Mesothelial cell of epicardium (in vitro differentiated cells): ENCODE results near the gene ANKRD65. TPM values are rescaled to one million over a fixed set of nuclear protein-coding genes. Genes with fewer than 3 reads are reported as not detected.
"Not testable (repeated sequence)": the region's sequence is repeated elsewhere in the genome, so short reads cannot be mapped to it uniquely, and the experiment has no call there.

Experiments
- DNase-seq, 2 experiments: peaks; one replicate each; pipeline ENCODE4 v3.0.0; 2021; ENCODE audit warnings: low spot score in 2 of 2; ENCODE audit not compliant: unreplicated experiment in 2 of 2
- H3K27ac Mint-ChIP-seq: 2 replicates; pipeline ENCODE4 v1.8.0; 2021; ENCODE audit warnings: mixed read lengths
- H3K27me3 Mint-ChIP-seq: 2 replicates; pipeline ENCODE4 v1.8.0; 2021; ENCODE audit warnings: low read depth, mixed read lengths
- H3K36me3 Mint-ChIP-seq: 2 replicates; pipeline ENCODE4 v1.8.0; 2021; ENCODE audit warnings: mixed read lengths
- H3K4me1 Mint-ChIP-seq: 2 replicates; pipeline ENCODE4 v1.8.0; 2021; ENCODE audit warnings: mixed read lengths
- H3K4me3 Mint-ChIP-seq: 2 replicates; pipeline ENCODE4 v1.8.0; 2021; ENCODE audit warnings: mild to moderate bottlenecking, moderate library complexity, mixed read lengths
- H3K9me3 Mint-ChIP-seq: 2 replicates; pipeline ENCODE4 v1.8.0; 2021; ENCODE audit warnings: mixed read lengths
- CTCF ChIP-seq: fragments of 200-600 bp; sonication (generic); IDR thresholded peaks from one replicate; pipeline ENCODE4 v1.5.0; 2021; ENCODE audit warnings: antibody characterized with exemption; ENCODE audit not compliant: unreplicated experiment
- total RNA-seq: library from RNA; stranded (reverse); gene quantifications from 3 replicates; pipeline ENCODE4 v1.2.1, GENCODE V29; 2021

Gene ANKRD65
- total RNA-seq, 1 donor from 2014 or later = 12.3 TPM

- no peaks in the 10 kb centered on the region for H3K4me1 Mint-ChIP-seq
- H3K27me3 Mint-ChIP-seq = no peaks in the 10 kb centered on the region
- no peak overlapping the region for H3K27ac Mint-ChIP-seq
- peaks cover 52% of the 10 kb centered on the region for H3K36me3 Mint-ChIP-seq
- H3K4me3 Mint-ChIP-seq = no peak overlapping the region
- TF ChIP-seq CTCF = no peak
- DNase-seq = no peak
- H3K9me3 Mint-ChIP-seq = no peaks in the 10 kb centered on the region
Observed at GRCh38 chr1:1387098-1388077, 33.7 kb downstream of the ANKRD65 start.

GRCh38 chr1:1385931-1386330 is 35.1 kb downstream of the ANKRD65 start:
- no peaks in the 10 kb centered on the region for H3K27me3 Mint-ChIP-seq
- DNase-seq = no peak
- no peak overlapping the region for H3K27ac Mint-ChIP-seq
- no peaks in the 10 kb centered on the region for H3K9me3 Mint-ChIP-seq
- H3K4me1 Mint-ChIP-seq = no peaks in the 10 kb centered on the region
- peaks cover 40% of the 10 kb centered on the region for H3K36me3 Mint-ChIP-seq
- no peak for TF ChIP-seq CTCF
- no peak overlapping the region for H3K4me3 Mint-ChIP-seq

DNA sequence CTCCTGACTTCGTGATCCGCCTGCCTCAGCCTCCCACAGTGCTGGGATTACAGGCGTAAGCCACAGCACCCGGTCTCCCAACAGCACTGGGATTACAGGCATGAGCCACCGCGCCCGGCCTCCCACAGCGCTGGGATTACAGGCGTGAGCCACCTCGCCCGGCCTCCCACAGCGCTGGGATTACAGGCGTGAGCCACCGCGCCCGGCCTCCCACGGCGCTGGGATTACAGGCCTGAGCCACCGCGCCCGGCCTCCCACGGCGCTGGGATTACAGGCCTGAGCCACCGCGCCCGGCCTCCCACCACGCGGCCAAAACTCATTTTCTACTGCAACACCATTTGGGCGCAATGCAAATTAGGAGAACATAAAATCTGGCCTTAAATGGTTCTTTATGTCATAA is 35.7 kb downstream of the ANKRD65 start:
- not testable (repeated sequence) for H3K9me3 Mint-ChIP-seq, DNase-seq, H3K27ac Mint-ChIP-seq, H3K4me1 Mint-ChIP-seq, H3K4me3 Mint-ChIP-seq, H3K27me3 Mint-ChIP-seq
- peaks cover 34% of the 10 kb centered on the region for H3K36me3 Mint-ChIP-seq

- H3K9me3 Mint-ChIP-seq = no peaks in the 10 kb centered on the region
- H3K27me3 Mint-ChIP-seq = no peaks in the 10 kb centered on the region
- no peak overlapping the region for H3K4me3 Mint-ChIP-seq
- peaks cover 11% of the 10 kb centered on the region for H3K36me3 Mint-ChIP-seq
- no peaks in the 10 kb centered on the region for H3K4me1 Mint-ChIP-seq
- TF ChIP-seq CTCF = no peak
- no peak overlapping the region for H3K27ac Mint-ChIP-seq
- DNase-seq = no peak
Observed at GRCh38 chr1:1381294-1381693, 39.8 kb downstream of the ANKRD65 start.

DNA sequence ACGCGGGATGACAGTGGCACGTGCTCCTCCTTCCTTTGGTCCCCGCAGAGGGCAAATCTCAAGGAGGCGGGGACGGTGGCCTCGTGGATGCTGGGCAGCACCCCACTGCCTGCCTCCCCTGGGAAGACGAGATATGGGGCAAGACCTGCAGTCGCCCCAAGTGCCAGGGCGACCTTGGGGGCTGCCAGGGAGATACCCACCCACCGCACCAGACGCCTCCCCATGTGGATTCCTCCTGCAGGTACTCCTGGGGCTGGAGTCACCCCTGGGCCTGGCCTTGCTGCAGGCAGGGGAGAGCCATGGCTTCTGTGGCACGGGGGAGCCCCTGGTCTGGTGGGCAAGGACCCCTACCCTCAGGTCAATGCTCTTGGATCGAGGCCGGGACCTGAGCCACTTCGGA is 40.2 kb downstream of the ANKRD65 start:
- Mint-ChIP-seq H3K36me3 (peaks cover 6% of the 10 kb centered on the region), H3K27ac (no peak overlapping the region), H3K27me3 (no peaks in the 10 kb centered on the region), H3K4me3 (no peak overlapping the region), H3K9me3 (no peaks in the 10 kb centered on the region), H3K4me1 (no peaks in the 10 kb centered on the region)
- DNase-seq = no peak
- no peak for TF ChIP-seq CTCF

- no peaks in the 10 kb centered on the region for H3K36me3 Mint-ChIP-seq
- H3K27me3 Mint-ChIP-seq = no peaks in the 10 kb centered on the region
- peaks cover 12% of the 10 kb centered on the region for H3K4me1 Mint-ChIP-seq
- no peak for DNase-seq
- H3K27ac Mint-ChIP-seq = no peak overlapping the region
- no peaks in the 10 kb centered on the region for H3K9me3 Mint-ChIP-seq
- TF ChIP-seq CTCF = no peak
- no peak overlapping the region for H3K4me3 Mint-ChIP-seq
Observed at GRCh38 chr1:1377540-1378205, 43.4 kb downstream of the ANKRD65 start.
